GM21528 (cell line): ENCODE data around the gene NAB2.
A peak's percentile ranks its signal among the peaks of the same experiment; 100 is the strongest.
"Not testable (repeated sequence)": the region's sequence is repeated elsewhere in the genome, so short reads cannot be mapped to it uniquely, and the experiment has no call there.

Source experiments
- ATAC-seq: cut with Tn5 transposase; IDR thresholded peaks from one replicate; pipeline ENCODE4 v1.9.1; 2021; ENCODE audit warnings: mild to moderate bottlenecking, moderate library complexity; ENCODE audit not compliant: unreplicated experiment, low FRiP score

The NAB2 gene

DNA sequence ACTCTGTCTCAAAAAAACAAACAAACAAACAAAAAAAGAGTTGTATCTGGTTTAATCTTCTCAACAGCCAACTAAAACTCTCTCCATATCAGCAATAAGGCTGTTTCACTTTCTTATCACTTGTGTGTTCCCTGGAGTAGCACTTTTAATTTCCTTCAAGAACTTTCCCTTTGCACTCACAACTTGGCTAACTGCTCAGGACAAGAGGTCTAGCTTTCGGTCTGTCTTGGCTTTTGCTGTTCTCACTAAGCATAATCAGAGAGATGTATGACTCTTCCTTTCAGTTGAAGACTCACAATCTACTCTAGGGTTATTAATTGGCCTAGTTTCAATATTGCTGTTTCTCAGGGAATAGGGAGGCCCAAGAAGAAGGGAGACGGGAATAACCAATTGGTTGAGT, 22.7 kb upstream of the NAB2 start:
- ATAC-seq: no peak

DNA sequence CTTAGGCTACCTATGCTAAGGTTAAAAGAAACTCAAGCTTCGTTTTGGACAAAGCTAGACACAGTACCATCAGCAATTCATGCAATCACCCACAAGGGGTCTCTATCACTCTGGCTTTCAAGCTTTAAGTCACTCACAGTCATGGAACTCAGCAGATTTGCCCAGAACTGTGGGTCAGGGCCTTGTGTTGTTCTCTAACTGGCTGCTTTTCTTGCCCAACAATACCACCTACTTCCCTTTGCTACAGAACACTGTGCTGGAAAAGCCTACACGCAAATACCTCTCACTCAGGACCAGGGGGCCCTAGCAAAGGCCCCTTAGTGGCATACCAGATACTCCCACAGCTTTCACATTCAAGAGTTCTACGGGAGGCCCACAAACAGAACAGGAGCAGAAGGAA, 19.4 kb upstream of the NAB2 start:
- ATAC-seq: peak; percentile 63

DNA sequence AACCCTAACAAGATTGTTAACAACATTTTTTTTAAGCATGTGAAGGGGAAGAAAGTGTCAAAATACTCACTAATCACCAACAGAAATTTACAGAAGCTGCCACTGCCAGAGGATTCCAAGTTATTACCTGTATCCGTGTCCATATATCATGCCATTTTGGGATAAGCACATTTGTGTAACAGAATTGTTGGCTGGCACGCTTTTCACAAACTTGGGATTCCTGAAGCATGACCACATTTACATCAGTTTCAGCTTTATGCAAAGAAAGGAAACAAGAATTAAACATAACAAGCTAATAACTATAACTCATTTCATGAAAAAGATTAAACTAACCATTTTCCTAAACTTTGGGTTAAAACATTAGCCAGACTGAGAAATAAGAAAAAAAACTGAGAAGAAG, 16.3 kb upstream of the NAB2 start:
- ATAC-seq: no peak

DNA sequence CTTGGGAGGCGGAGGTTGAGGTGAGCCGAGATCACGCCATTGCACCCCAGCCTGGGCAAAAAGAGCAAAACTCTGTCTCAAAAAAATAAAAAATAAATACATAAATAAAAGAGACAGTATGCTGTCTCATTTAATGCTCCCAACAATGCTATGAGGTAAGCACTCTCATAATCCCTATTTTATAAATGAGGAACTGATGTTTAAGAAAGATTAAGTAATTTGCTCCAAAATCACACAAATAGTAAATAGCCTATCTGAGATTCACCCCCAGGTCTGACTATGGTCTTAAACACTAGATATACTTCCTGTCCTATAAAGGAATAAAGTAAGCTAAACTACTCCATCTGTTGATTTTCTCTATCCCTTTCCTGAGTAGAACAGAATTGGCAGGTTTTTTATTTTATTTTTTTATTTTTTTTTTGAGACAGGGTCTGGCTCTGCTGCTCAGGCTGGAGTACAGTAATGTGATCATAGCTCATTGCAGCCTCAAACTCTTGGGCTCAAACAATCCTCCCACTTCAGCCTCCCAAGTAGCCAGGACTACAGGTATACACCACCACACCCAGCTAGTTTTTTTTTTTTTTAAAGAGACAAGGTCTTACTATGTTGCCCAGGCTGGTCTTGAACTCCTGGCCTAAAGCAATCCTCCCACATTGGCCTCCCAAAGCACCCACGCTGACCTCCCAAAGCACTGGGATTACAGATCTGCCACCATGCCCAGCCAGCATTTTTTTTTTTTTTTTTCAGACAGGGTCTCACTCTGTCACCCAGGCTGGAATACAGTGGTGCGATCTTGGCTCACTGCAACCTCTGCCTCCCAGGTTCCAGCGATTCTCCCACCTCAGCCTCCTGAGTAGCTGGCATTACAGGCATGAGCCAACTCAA, 15.1 kb upstream of the NAB2 start:
- ATAC-seq: not testable (repeated sequence)

DNA sequence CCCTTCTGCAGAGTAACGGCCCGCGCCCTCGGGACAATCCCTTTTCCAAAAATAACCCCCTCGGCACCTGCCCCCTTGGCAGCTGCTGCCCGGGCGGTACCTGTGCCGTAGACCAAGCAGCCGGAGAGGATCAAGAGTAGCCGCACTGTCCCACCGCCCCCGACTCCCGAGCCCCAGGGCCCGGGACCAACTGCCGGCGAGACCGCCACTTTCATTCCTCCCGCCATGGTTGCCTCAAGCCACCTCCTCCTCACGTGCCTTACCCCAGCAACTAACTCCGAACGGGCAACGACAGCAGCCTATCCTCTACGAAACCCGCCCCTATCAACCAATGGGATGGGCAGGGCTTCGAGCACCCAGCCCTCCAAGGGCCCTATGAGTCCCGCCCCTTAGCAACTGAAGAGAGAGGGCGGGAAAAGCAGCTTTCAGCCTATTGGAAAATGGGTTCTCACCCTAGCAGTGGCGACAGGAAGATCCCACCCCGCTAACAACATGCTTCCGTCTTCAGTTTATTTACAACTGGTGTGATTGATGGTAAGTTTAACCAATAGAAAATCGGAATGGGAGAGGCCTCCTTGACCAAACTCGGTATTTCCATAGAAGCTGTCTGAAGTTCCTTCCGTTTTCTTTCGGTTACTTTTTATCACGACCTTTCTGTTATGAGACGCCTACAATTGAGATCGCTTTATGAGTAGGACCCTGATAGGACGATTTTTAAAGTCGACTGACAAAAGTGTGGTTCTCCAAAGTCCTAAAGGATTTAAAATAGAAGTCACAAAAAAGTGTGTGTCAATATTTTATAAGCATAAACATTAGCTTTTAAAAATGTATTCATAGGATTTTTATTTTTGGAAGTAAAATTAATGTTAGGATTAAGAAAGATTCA, 10.2 kb upstream of the NAB2 start, which contains the start of gene NEMP1:
Gene NEMP1 (minus strand): TSS at position 273 of the 886 bp plus-strand sequence. CDS start 46 bp downstream, at position 227.
- ATAC-seq: peak; percentile 97

DNA sequence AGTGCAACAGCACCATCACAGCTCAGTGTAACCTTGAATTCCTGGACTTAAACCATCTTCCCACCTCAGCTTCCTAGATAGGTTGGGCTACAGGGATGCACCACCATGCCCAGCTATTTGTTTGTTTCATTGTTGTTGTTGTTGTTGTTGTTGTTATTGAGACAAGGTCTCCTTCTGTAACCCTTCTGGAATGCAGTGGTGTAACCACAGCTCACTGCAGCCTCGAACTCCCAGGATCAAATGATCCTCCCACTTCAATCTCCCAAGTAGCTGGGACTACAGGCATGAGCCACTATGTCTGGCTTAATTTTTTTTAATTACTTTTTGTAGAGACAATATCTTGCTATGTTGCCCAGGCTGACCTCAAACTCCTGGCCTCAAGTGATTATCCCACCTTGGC, 9.1 kb upstream of the NAB2 start:
- no peak for ATAC-seq

DNA sequence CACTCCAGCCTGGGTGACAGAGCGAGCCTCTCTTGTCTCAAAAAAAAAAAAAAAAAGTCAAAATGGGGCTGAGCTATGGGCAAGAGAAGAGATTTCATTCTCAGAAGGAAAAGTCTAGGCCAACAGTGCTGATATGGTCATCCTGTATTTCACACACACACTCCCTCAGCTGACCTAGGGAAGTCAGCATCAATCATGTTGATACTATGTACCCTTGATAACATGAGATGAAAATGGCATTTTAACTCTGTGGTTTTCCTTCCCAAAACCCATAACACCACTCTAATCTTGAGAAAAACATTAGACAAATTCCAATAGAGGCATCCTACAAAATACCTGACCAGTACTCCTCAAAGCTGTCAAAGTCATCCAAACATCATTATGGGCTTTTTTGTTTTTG, 8.1 kb upstream of the NAB2 start:
- ATAC-seq: no peak

DNA sequence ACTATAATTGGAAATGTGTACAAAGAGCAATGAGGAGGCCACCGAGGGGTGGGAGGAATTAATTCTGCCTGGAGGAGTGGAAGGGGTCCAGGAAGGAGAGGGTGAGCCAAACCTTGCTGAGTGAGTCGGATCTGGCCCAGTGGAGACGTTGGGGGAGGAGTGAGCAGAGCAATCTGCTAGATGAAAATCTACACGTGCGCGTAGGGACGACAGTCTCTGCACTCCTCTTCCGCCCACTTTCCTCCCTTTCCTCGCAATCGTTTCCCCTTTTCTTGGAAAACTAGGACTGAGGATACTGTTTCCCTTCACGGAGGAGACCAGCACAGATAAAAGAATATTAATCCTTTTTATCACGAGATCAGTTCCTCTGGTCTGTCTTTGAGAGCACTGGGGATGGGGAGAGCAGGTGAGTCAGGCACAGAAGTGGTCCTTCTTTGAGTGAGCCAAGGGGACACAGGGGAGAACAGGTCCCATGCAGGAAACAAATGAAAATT, 2.9 kb upstream of the NAB2 start:
- ATAC-seq: no peak

DNA sequence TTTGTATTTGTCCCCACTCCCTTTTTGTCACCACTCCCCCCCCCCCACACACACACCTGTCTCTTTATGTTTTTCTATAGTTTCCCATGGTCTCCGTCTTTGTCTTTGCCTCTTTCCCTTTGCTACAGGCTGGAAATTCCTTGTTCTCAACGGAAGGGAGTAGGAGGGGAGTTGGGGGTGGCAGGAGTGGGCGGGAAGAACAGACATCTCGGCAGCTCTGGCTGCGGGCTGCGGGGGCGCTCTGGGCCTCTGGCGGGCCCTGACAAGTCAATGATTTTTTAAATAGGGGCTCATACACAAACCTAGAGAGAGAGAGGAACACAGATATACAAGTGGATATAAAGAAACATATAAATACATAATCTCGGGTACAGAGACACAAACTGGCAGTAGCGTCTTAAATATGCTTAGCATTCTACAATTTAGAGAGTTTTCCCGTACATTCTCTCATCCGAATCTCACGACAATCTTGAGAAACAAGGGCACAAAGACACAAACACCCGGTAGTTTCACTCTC, 2.4 kb upstream of the NAB2 start:
- ATAC-seq: no peak

DNA sequence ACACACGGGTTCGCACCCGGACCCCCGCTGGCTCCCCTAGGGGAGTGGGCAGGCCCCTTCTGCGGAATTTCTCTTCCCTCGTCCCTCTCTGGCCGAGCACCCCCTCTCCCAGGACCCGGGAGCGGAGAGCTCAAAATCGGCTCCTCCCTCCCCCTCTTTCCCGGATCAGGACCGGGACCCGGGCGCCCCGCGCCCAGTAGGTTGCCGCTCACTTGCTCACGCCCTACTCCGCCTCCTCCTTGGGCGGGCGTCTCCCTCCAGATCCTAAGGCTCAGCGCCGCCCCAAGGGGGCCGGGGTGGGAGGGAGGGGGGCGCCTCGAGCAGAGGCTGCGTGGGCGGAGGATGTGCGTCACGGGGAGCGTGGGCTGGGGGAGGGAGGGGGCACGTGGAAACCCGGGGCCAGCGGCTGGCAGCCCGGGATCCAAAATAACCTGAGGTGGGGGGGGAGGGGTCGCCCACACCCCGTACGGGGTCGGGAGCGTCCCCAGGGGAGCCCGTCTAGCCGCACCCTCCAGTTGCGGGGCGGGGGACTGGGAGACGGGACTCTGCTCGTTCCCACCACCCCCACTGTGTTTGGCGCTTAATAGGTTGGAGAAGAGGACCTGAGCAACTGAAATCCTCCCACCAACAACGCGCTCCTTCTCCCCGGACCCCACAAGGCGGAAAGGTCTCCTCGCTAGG, 1.8 kb upstream of the NAB2 start:
- peak; percentile 25 for ATAC-seq

DNA sequence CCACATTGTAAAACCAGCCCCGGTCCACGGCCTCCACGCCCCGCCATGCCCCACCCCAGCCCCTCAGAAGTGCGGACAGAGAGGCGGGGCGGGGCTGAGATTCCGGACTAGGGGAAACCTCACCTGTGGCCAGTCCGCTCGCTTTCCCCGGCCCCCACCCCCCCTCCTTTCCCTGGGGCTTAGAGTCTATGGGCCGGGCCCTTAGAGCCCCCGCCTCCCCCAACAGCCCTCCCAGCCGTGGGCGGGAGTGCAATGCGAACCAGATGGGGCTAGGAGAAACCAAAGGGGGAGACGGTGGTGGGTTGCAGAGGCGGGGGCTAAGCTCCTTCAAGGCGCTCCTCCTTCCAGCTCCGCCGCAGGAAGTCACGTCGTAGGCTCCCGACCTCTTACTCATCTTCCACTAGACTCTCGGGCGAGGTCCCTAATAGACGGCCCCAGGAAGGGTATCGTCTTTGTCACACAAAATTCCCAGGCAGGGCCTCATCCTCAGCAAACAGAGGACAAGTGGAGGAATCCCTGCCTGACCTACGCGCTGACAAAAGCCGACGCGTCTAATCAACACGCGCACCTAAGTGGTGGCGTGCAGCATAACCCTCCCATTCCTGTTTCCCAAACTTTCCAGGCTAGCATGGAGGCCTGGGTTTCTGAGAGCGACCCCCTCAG, 1.1 kb upstream of the NAB2 start:
- peak; percentile 35 for ATAC-seq

DNA sequence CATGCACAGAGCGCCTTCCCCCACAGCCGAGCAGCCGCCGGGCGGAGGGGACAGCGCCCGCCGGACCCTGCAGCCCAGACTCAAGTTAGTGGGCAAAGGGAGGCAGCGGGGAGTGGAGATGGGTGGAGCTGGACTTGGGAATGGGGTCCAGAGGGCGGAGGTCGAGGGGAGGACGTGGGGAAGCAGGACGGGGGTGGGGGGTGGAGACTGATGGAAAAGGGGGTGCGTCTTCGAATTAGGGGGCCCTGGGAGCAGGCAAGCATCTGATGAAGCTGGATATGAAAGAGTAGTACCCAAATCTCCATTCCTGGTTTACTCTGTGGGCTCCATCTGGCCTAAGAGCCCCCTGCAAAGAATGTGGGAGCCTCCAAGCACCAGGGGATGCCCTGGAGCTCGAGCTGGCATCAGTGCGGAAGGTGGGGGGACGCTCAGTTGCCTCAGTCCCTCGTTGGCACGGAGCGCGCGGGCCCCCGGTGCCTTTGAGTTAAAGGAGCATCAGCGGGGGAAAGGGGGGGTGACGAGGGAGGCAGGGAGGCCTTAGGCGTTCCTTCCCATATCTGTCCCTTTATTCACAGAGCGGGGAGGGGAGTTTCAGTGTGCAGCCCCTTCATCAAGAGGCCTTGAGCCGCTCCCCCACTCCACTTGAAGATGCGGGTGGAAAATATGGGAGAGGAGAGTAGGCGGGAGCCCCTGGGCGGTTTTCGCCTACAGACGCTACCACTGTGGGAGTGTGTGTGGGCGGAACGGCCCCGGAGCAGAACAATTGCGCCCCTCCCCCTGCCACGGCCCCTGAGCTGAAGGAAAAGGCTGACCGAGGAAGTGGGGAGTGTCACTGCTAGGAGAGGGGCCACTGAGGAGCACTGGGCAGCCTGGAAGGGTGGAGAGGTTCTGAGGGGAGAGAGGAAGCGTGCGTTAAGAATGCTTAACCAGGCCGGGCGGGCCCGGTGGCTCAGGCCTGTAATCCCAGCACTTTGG, 644 bp downstream of the NAB2 start:
- ATAC-seq: no peak

DNA sequence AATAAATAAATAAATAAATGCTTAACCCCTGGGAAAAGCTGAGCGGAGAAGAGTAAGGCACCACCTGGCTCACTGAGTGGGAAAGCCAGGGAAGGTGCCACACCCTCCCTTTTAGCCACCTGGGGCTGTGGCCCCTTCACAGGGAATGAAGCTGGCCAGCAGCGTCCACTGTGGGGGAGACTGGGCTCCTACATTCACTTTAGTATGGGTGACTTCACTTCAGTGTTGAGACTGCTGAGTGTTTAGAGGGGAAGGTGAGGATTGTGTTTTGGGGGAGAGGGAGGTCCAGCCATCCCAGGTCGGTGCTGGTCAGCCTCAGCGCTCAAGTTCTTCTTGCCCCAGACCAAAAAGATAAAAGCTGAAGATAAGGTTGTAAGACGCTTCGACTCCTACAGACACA, 1.6 kb downstream of the NAB2 start:
- ATAC-seq: no peak

DNA sequence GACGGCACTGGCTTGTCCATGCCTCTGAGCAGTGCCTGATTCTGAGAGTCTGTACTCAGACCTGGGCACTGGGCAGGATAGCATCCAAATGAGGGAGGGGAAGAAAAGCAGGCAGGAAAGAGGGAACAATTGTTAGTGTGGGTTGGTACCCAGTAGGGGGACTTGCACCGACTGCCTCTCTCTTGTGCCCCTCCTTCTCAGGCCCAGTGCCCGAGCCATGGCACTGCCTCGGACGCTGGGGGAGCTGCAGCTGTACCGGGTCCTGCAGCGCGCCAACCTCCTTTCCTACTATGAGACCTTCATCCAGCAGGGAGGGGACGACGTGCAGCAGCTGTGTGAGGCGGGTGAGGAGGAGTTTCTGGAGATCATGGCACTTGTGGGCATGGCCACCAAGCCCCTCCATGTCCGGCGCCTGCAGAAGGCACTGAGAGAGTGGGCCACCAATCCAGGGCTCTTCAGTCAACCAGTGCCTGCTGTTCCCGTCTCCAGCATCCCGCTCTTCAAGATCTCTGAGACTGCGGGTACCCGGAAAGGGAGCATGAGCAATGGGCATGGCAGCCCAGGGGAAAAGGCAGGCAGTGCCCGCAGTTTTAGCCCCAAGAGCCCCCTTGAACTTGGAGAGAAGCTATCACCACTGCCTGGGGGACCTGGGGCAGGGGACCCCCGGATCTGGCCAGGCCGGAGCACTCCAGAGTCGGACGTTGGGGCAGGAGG, 2.2 kb downstream of the NAB2 start:
- no peak for ATAC-seq

DNA sequence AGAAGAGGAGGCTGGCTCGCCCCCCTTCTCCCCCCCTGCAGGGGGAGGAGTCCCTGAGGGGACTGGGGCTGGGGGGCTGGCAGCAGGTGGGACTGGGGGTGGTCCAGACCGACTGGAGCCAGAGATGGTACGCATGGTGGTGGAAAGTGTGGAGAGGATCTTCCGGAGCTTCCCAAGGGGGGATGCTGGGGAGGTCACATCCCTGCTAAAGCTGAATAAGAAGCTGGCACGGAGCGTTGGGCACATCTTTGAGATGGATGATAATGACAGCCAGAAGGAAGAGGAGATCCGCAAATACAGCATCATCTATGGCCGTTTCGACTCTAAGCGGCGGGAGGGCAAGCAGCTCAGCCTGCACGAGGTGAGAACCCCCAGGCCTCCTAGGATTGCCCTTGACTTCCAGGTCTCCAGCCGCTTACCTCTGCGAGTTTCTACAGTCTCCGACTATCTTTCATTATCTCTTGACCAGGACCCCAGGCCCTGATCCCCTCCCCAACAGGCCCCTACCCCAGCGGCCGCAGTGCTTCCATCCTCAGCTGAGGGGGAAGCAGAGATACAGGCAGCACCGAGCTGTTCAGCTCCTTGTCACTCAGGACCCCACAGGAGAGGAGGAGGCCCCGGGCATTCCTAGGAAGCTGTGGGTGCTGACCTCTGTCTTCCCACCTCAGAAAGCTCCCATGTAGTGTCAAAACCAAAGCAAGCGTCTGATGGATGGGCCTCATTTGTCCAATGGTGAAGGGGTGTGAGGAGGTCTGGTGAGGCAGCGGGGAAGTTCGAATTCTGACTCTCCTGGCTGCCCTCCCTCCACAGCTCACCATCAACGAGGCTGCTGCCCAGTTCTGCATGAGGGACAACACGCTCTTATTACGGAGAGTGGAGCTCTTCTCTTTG, 3.0 kb downstream of the NAB2 start:
- no peak for ATAC-seq

DNA sequence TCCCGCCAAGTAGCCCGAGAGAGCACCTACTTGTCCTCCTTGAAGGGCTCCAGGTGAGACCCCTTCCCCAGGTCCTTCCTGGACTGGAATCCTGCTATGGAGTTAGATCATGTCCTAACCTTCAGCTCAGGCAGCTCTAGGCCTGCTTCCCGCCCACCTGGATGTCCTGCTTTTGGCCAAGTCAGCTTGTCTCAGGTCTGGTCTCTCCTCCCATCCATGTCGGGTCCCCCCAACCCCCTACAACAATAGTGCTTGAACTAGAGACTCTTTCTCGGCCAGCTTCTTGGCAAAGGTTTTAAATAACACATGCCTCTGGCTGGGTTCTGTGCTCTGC, 3.6 kb downstream of the NAB2 start:
- ATAC-seq: no peak

DNA sequence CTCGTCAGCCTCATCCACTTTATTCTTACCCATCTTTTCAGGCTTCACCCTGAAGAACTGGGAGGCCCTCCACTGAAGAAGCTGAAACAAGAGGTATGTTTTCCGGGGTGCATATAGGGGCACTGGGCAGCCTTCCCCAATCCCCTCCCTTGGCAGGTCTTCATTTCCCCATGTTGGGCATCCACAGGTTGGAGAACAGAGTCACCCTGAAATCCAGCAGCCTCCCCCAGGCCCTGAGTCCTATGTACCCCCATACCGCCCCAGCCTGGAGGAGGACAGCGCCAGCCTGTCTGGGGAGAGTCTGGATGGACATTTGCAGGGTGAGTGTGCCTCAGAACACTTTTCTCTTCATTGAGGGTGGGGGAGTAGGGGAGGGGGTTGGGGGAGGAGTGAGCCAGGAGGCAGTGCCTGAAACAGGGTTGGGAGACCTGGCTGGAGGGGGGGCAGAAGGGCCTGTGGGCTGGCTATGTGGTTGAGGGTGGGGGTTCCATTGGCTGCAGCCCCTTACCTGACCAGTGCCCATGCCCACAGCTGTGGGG, 4.0 kb downstream of the NAB2 start:
- ATAC-seq: no peak
